HepG2 (cell line): ENCODE results near the gene GANC. TPM values are rescaled to one million over a fixed set of nuclear protein-coding genes. Genes with fewer than 3 reads are reported as not detected.

Experiments used
- BORCS8-MEF2B ChIP-seq: sonication (generic); formaldehyde crosslinking; IDR thresholded peaks from 2 replicates; pipeline ENCODE4 v1.8.0; 2022; ENCODE audit warnings: mild to moderate bottlenecking, missing genetic modification reagents
- DMAP1 ChIP-seq: IDR thresholded peaks from 2 replicates; pipeline ENCODE4 v1.6.1; 2016
- EEA1 ChIP-seq: sonication (generic); formaldehyde crosslinking; IDR thresholded peaks from 2 replicates; pipeline ENCODE4 v1.5.1; 2020; ENCODE audit warnings: mild to moderate bottlenecking, missing genetic modification reagents, borderline replicate concordance
- GLI4 ChIP-seq: sonication (generic); formaldehyde crosslinking; IDR thresholded peaks from 2 replicates; pipeline ENCODE4 v1.5.1; 2020; ENCODE audit warnings: missing genetic modification reagents, mild to moderate bottlenecking, moderate library complexity, borderline replicate concordance
- IRF9 ChIP-seq: sonication (generic); formaldehyde crosslinking; IDR thresholded peaks from 2 replicates; pipeline ENCODE4 v1.8.0; 2022; ENCODE audit warnings: missing genetic modification reagents, mild to moderate bottlenecking, borderline replicate concordance
- MYNN ChIP-seq: sonication (generic); formaldehyde crosslinking; IDR thresholded peaks from 2 replicates; pipeline ENCODE4 v1.4.0; 2020; ENCODE audit warnings: mild to moderate bottlenecking, low read depth, missing genetic modification reagents
- PHF8 ChIP-seq: sonication (generic); formaldehyde crosslinking; IDR thresholded peaks from 2 replicates; pipeline ENCODE4 v1.5.0; 2020; ENCODE audit warnings: missing genetic modification reagents
- TBL1XR1 ChIP-seq: fragments of 150-350 bp; IDR thresholded peaks from 2 replicates; pipeline ENCODE4 v1.6.1; 2014; ENCODE audit warnings: borderline replicate concordance, low read length; ENCODE audit not compliant: partially characterized antibody
- ZFP82 ChIP-seq: sonication (generic); formaldehyde crosslinking; IDR thresholded peaks from 2 replicates; pipeline ENCODE4 v1.5.1; 2020; ENCODE audit warnings: mild to moderate bottlenecking, missing genetic modification reagents, borderline replicate concordance
- ZNF460 ChIP-seq: sonication (generic); formaldehyde crosslinking; IDR thresholded peaks from 2 replicates; pipeline ENCODE4 v1.5.1; 2020; ENCODE audit warnings: missing genetic modification reagents, mild to moderate bottlenecking, borderline replicate concordance
- ZNF549 ChIP-seq: sonication (generic); formaldehyde crosslinking; IDR thresholded peaks from 2 replicates; pipeline ENCODE4 v1.5.0; 2020; ENCODE audit warnings: missing genetic modification reagents
- ZNF720 ChIP-seq: sonication (generic); formaldehyde crosslinking; IDR thresholded peaks from 2 replicates; pipeline ENCODE4 v1.4.0; 2020; ENCODE audit warnings: missing genetic modification reagents
- ZNF792 ChIP-seq: IDR thresholded peaks from 2 replicates; pipeline ENCODE4 v1.6.1; 2016
- ZSCAN30 ChIP-seq: sonication (generic); formaldehyde crosslinking; IDR thresholded peaks from 2 replicates; pipeline ENCODE4 v1.5.0; 2020; ENCODE audit warnings: mild to moderate bottlenecking, missing genetic modification reagents
- polyA plus RNA-seq, 8 experiments: library from polyadenylated mRNA; depleted of rRNA in 3 of 8; stranded (reverse) in 7 of 8; unstranded in 1 of 8; fragments of >200 nt; fragmentation: Illumina TruSeq in 4 of 8; extraction: Trizol in 4 of 8; gene quantifications; 2 replicates each; pipeline versions ENCODE4 v1.2.1 to v1.2.3, GENCODE V29; 2011 to 2016; ENCODE audit warnings: low read depth in 4 of 8, missing spikeins in 1 of 8, mixed read lengths in 1 of 8; ENCODE audit not compliant: insufficient read depth in 1 of 8
- total RNA-seq, 5 experiments: library from RNA; depleted of rRNA; stranded (reverse); fragments of >200 nt; fragmentation: Illumina TruSeq; extraction: Trizol; gene quantifications; 2 replicates each; pipeline ENCODE4 v1.2.3, GENCODE V29; 2016; ENCODE audit warnings: low read depth in 1 of 5
- TF ChIP-seq, protein P1 (sequence below): sonication (generic); formaldehyde crosslinking; IDR thresholded peaks from 2 replicates; pipeline ENCODE4 v1.4.0; 2020; ENCODE audit warnings: mild to moderate bottlenecking, missing genetic modification reagents
- TF ChIP-seq, protein P2 (sequence below): sonication (generic); formaldehyde crosslinking; IDR thresholded peaks from 2 replicates; pipeline ENCODE4 v1.5.1; 2020; ENCODE audit warnings: mild to moderate bottlenecking, missing genetic modification reagents, borderline replicate concordance
- TF ChIP-seq, protein P3 (sequence below): sonication (generic); formaldehyde crosslinking; IDR thresholded peaks from 2 replicates; pipeline ENCODE4 v1.5.0; 2020; ENCODE audit warnings: mild to moderate bottlenecking, missing genetic modification reagents

GANC gene
- total and polyA plus RNA-seq, 2 of the 13 experiments (the other 11 are each of a cell fraction or from before 2014, with no cell fraction given): 17.0 to 21.0 TPM

DNA sequence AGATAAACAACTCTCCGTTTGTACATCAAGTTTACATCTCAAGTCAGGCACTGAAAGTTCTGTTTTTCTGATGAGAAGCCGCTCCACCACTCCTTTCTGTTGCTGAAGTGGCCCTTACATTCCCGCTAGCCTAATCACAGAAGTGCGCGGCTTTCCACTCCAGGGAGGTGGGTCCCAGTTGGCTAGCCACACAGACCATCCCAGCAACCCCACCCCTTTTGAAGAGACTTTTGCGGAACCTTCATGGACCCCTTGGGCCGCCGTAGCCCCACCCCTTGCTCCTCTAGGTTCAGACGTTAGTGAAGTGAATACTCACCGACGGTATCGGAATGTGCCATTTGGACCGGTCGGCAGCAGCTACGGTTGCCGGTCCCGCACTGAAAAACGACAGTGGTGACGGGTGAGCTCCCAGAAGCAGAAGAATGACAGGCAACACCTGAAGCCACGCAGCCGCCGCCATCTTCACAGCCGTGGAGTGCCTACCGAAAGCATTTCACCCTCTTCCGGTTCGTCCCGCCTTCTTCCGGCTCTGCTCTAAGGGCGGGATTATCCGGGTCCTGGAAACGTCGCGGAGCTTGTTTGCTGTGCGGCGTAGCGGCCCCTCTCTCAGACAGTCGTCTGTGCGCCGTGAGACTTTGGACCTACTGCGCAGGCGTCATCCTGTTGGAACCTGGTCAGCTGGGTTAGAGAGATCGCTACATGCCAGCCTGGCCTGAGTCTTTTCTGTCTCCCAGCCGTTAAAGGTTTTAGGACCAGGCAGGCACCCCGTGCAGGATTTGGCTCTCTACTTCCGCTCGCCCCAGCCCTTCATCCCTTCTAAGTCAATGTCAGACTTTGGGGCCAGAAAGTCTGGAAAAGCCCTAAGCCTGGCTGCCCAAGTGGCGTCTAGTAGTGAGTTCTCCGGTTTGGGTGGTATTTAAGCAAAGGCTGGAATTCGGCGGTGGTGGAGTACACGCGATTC, at the start of gene GANC, which contains the start of gene TMEM87A (continued):
- TF ChIP-seq, protein P1, sequence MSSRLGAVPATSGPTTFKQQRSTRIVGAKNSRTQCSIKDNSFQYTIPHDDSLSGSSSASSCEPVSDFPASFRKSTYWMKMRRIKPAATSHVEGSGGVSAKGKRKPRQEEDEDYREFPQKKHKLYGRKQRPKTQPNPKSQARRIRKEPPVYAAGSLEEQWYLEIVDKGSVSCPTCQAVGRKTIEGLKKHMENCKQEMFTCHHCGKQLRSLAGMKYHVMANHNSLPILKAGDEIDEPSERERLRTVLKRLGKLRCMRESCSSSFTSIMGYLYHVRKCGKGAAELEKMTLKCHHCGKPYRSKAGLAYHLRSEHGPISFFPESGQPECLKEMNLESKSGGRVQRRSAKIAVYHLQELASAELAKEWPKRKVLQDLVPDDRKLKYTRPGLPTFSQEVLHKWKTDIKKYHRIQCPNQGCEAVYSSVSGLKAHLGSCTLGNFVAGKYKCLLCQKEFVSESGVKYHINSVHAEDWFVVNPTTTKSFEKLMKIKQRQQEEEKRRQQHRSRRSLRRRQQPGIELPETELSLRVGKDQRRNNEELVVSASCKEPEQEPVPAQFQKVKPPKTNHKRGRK (CRISPR knock-in tag): no peak
- TF ChIP-seq TBL1XR1: peak; percentile 49
- TF ChIP-seq DMAP1: peak; percentile 98
- no peak for TF ChIP-seq ZNF549 (CRISPR knock-in tag)
- TF ChIP-seq ZFP82 (CRISPR knock-in tag): no peak
- TF ChIP-seq GLI4 (CRISPR knock-in tag): no peak
- TF ChIP-seq ZNF792 (CRISPR knock-in tag): 0 out of 2 replicates have a peak, but pooled peaks have one; percentile 74
- peak; percentile 85 for TF ChIP-seq PHF8 (CRISPR knock-in tag)
- no peak for TF ChIP-seq ZNF720
- TF ChIP-seq BORCS8-MEF2B (CRISPR knock-in tag): peak; percentile 81; the same call in 1 of the 2 replicates
- TF ChIP-seq EEA1: no peak
- TF ChIP-seq IRF9 (CRISPR knock-in tag): 0 out of 2 replicates have a peak, but pooled peaks have one; percentile 52
- peak; percentile 84; the same call in 1 of the 2 replicates for TF ChIP-seq MYNN
- TF ChIP-seq, protein P2, sequence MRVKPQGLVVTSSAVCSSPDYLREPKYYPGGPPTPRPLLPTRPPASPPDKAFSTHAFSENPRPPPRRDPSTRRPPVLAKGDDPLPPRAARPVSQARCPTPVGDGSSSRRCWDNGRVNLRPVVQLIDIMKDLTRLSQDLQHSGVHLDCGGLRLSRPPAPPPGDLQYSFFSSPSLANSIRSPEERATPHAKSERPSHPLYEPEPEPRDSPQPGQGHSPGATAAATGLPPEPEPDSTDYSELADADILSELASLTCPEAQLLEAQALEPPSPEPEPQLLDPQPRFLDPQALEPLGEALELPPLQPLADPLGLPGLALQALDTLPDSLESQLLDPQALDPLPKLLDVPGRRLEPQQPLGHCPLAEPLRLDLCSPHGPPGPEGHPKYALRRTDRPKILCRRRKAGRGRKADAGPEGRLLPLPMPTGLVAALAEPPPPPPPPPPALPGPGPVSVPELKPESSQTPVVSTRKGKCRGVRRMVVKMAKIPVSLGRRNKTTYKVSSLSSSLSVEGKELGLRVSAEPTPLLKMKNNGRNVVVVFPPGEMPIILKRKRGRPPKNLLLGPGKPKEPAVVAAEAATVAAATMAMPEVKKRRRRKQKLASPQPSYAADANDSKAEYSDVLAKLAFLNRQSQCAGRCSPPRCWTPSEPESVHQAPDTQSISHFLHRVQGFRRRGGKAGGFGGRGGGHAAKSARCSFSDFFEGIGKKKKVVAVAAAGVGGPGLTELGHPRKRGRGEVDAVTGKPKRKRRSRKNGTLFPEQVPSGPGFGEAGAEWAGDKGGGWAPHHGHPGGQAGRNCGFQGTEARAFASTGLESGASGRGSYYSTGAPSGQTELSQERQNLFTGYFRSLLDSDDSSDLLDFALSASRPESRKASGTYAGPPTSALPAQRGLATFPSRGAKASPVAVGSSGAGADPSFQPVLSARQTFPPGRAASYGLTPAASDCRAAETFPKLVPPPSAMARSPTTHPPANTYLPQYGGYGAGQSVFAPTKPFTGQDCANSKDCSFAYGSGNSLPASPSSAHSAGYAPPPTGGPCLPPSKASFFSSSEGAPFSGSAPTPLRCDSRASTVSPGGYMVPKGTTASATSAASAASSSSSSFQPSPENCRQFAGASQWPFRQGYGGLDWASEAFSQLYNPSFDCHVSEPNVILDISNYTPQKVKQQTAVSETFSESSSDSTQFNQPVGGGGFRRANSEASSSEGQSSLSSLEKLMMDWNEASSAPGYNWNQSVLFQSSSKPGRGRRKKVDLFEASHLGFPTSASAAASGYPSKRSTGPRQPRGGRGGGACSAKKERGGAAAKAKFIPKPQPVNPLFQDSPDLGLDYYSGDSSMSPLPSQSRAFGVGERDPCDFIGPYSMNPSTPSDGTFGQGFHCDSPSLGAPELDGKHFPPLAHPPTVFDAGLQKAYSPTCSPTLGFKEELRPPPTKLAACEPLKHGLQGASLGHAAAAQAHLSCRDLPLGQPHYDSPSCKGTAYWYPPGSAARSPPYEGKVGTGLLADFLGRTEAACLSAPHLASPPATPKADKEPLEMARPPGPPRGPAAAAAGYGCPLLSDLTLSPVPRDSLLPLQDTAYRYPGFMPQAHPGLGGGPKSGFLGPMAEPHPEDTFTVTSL: no peak; the same call in 1 of the 2 replicates
- TF ChIP-seq, protein P3, sequence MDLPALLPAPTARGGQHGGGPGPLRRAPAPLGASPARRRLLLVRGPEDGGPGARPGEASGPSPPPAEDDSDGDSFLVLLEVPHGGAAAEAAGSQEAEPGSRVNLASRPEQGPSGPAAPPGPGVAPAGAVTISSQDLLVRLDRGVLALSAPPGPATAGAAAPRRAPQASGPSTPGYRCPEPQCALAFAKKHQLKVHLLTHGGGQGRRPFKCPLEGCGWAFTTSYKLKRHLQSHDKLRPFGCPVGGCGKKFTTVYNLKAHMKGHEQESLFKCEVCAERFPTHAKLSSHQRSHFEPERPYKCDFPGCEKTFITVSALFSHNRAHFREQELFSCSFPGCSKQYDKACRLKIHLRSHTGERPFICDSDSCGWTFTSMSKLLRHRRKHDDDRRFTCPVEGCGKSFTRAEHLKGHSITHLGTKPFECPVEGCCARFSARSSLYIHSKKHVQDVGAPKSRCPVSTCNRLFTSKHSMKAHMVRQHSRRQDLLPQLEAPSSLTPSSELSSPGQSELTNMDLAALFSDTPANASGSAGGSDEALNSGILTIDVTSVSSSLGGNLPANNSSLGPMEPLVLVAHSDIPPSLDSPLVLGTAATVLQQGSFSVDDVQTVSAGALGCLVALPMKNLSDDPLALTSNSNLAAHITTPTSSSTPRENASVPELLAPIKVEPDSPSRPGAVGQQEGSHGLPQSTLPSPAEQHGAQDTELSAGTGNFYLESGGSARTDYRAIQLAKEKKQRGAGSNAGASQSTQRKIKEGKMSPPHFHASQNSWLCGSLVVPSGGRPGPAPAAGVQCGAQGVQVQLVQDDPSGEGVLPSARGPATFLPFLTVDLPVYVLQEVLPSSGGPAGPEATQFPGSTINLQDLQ (CRISPR knock-in tag): peak; percentile 88; the same call in 1 of the 2 replicates
- no peak; the same call in 1 of the 2 replicates for TF ChIP-seq ZNF460 (CRISPR knock-in tag)
- 0 out of 2 replicates have a peak, but pooled peaks have one; percentile 11 for TF ChIP-seq ZSCAN30 (CRISPR knock-in tag)
